Left renal pelvis (tissue), 4 donors: ENCODE measurements around the gene COG7. TPM values are rescaled to one million over a fixed set of nuclear protein-coding genes. Genes with fewer than 3 reads are reported as not detected.
"Not testable (repeated sequence)": the region's sequence is repeated elsewhere in the genome, so short reads cannot be mapped to it uniquely, and the experiment has no call there.

Experiments used
- DNase-seq, 4 donors: peaks; one replicate each; pipeline ENCODE4 v3.0.0-alpha.2; 2013; ENCODE audit warnings: low read depth in 4 of 4, low spot score in 3 of 4
- polyA plus RNA-seq, 4 donors: library from polyadenylated mRNA; unstranded; fragments of 120-200 nt; gene quantifications; one replicate each; pipeline ENCODE4 v1.2.1, GENCODE V29; 2013; ENCODE audit not compliant: insufficient read length in 4 of 4

COG7 gene
- polyA plus RNA-seq, 4 donors: 21.9 to 41.3 (median 24.0) TPM

GRCh38 chr16:23366341-23366740, 86.6 kb downstream of the COG7 start:
- not testable (repeated sequence) for DNase-seq

- no peak for DNase-seq
Measured at GRCh38 chr16:23365602-23366240, 87.3 kb downstream of the COG7 start.

GRCh38 chr16:23362460-23363317, 90.3 kb downstream of the COG7 start:
- DNase-seq: no peak

- DNase-seq: no peak
Measured at GRCh38 chr16:23359092-23359760, 93.8 kb downstream of the COG7 start.

GRCh38 chr16:23357761-23358290, 95.2 kb downstream of the COG7 start:
- DNase-seq: no peak

- DNase-seq: no peak
Measured at GRCh38 chr16:23356941-23357340, 96.0 kb downstream of the COG7 start.

- DNase-seq: no peak
Measured at GRCh38 chr16:23355106-23355670, 97.8 kb downstream of the COG7 start.

GRCh38 chr16:23354246-23354645, 98.7 kb downstream of the COG7 start:
- no peak for DNase-seq

- no peak for DNase-seq
Measured at GRCh38 chr16:23353440-23353839, 99.5 kb downstream of the COG7 start.

- no peak for DNase-seq
Measured at GRCh38 chr16:23351360-23351759, 101.6 kb downstream of the COG7 start.

- DNase-seq: no peak
Measured at GRCh38 chr16:23348579-23349469, 104.2 kb downstream of the COG7 start.

- no peak for DNase-seq
Measured at GRCh38 chr16:23345237-23345636, 107.8 kb downstream of the COG7 start.

GRCh38 chr16:23343643-23344612, 109.1 kb downstream of the COG7 start:
- no peak for DNase-seq

- DNase-seq: no peak
Measured at GRCh38 chr16:23342083-23342640, 110.8 kb downstream of the COG7 start.

- DNase-seq: no peak
Measured at GRCh38 chr16:23339787-23340186, 113.2 kb downstream of the COG7 start.
